Head of caudate nucleus (tissue), 42 donors: ENCODE results near the gene CNDP2.
"Not testable (repeated sequence)": the region's sequence is repeated elsewhere in the genome, so short reads cannot be mapped to it uniquely, and the experiment has no call there.

ENCODE experiments used
- DNase-seq, 42 donors: peaks; one replicate each; pipeline versions ENCODE4 v3.0.0 to v3.0.0-alpha.2; 2020 to 2021; ENCODE audit warnings: mixed read lengths in 7 of 42
- intact Hi-C: fragments of 100-400 bp; cut with DNase I; formaldehyde crosslinking; loops from one replicate; pipeline ENCODE4 v1.15.0; 2022

Gene CNDP2

GRCh38 chr18:74496508-74497323, 553 bp downstream of the CNDP2 start:
- intact Hi-C loops: loop anchor here (5.0 to 10.0 kb wide), 2 partner anchors 51 to 302 kb away; no protein-coding TSS in a partner anchor
- DNase-seq: peak in 40 of 42 donors; percentile 48 to 84 (median 68)

- intact Hi-C loops: loop anchor here (5.0 to 10.0 kb wide), 2 partner anchors 50 to 302 kb away; no protein-coding TSS in a partner anchor
Observed at GRCh38 chr18:74497324-74497676, 1.1 kb downstream of the CNDP2 start.

GRCh38 chr18:74497778-74498177, 1.6 kb downstream of the CNDP2 start:
- no peak for DNase-seq
- intact Hi-C loops: loop anchor here (5.0 to 10.0 kb wide), 2 partner anchors 50 to 303 kb away; no protein-coding TSS in a partner anchor

More at GRCh38 chr18:74497324-74497676, 1.1 kb downstream of the CNDP2 start:
- DNase-seq: peak in 1 of 42 donors; percentile 29

- intact Hi-C loops: loop anchor here (5.0 to 10.0 kb wide), 2 partner anchors 48 to 304 kb away; no protein-coding TSS in a partner anchor
- peak in 25 of 42 donors; percentile 39 to 83 (median 63) for DNase-seq
Observed at GRCh38 chr18:74498712-74499627, 2.8 kb downstream of the CNDP2 start.

- intact Hi-C loops: loop anchor here (5.0 to 10.0 kb wide), 2 partner anchors 48 to 305 kb away; no protein-coding TSS in a partner anchor
- DNase-seq: peak in 36 of 42 donors; percentile 41 to 89 (median 68)
Observed at GRCh38 chr18:74499633-74500032, 3.5 kb downstream of the CNDP2 start.

- DNase-seq: no peak
- intact Hi-C loops: no loop called here
Observed at GRCh38 chr18:74500372-74500771, 4.2 kb downstream of the CNDP2 start.

- intact Hi-C loops: not testable (repeated sequence)
Observed at GRCh38 chr18:74500774-74501173, 4.6 kb downstream of the CNDP2 start.

GRCh38 chr18:74501386-74501785, 5.2 kb downstream of the CNDP2 start:
- intact Hi-C loops: no loop called here
- peak in 2 of 42 donors; percentile 15 to 29 for DNase-seq

More at GRCh38 chr18:74500774-74501173, 4.6 kb downstream of the CNDP2 start:
- DNase-seq: peak in 2 of 42 donors; percentile 32 to 34

GRCh38 chr18:74503137-74503536, 7.0 kb downstream of the CNDP2 start:
- intact Hi-C loops: no loop called here
- DNase-seq: peak in 1 of 42 donors; percentile 25

GRCh38 chr18:74505776-74506175, 9.6 kb downstream of the CNDP2 start:
- peak in 6 of 42 donors; percentile 6 to 41 (median 28) for DNase-seq
- intact Hi-C loops: no loop called here

- peak in 6 of 42 donors; percentile 10 to 45 (median 31) for DNase-seq
- intact Hi-C loops: no loop called here
Observed at GRCh38 chr18:74506448-74507084, 10.4 kb downstream of the CNDP2 start.

GRCh38 chr18:74507097-74507881, 11.1 kb downstream of the CNDP2 start:
- intact Hi-C loops: no loop called here

GRCh38 chr18:74507927-74508326, 11.8 kb downstream of the CNDP2 start:
- intact Hi-C loops: no loop called here
- peak in 6 of 42 donors; percentile 5 to 32 (median 20) for DNase-seq

More at GRCh38 chr18:74507097-74507881, 11.1 kb downstream of the CNDP2 start:
- DNase-seq: peak in 7 of 42 donors; percentile 10 to 43 (median 27)

- peak in 4 of 42 donors; percentile 0 to 23 (median 10) for DNase-seq
- intact Hi-C loops: no loop called here
Observed at GRCh38 chr18:74508366-74508765, 12.2 kb downstream of the CNDP2 start.

GRCh38 chr18:74508821-74509225, 12.7 kb downstream of the CNDP2 start:
- intact Hi-C loops: no loop called here
- DNase-seq: peak in 4 of 42 donors; percentile 5 to 22 (median 16)

- intact Hi-C loops: no loop called here
- peak in 6 of 42 donors; percentile 9 to 46 (median 26) for DNase-seq
Observed at GRCh38 chr18:74509856-74510769, 13.9 kb downstream of the CNDP2 start.

- DNase-seq: peak in 4 of 42 donors; percentile 4 to 29 (median 8)
- intact Hi-C loops: no loop called here
Observed at GRCh38 chr18:74510770-74511095, 14.6 kb downstream of the CNDP2 start.
